ENCODE measurements around the gene KCNH3.

Gene KCNH3

GRCh38 chr12:49567611-49568441 lies 29.0 kb downstream of the KCNH3 start, which contains the start of gene MCRS1 (continued):
- TF ChIP-seq ZNF2 (tag by site-specific recombination; IDR thresholded peaks at IDR 0.05): peak; percentile 72

DNA sequence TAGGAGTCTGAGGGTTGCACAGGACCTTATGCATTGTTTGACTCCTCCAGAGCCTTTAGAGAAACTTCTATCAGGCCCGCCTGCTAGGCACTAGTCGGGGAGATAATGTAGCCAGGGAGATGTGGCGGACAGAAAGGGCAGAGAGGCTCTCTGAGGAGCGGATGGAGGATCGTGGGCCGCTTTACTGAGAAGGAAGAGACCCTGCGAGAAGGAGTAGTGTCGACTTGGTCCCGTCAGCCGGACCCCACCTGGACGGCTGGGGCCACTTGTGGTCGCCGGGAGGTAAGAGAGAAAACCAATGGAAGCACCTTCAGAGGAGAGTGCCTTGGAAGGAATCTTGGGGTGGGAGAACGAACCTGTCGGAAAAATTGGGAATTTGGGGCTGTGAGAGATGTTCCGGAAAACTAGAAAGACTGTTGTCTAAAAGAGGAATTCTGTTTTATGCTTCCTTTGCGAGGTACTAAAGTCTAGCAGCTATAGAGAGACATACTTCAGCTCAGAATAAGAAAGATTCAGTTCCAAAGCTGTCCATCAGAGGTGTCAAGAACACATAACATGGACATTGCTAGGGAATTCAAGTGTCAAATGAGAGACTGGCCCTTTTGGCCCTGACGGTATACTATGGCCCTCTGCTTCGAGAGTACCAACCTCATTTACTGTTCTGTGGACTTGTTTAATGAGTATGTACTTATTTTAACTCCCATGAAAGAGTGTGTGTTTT lies 29.8 kb downstream of the KCNH3 start:
- ChIA-PET POLR2A (interaction anchor here (1.4 kb wide), 1 partner anchor 11 kb away, joined by 3 read pairs; no protein-coding TSS in a partner anchor), CTCF (interaction anchor here (1.0 to 4.9 kb wide), 3 partner anchors 12 to 210 kb away, joined by 4 to 50 read pairs (median 21); no protein-coding TSS in a partner anchor)
- Histone ChIP-seq H3K36me3 (ENCODE audit: control insufficient read depth in 2 of 2, insufficient read depth in 1 of 2, low read length in 2 of 2) (peaks cover 0 to 46% of the 10 kb centered on the region in 2 experiments; a peak in 2 of 3 replicates), H3K9me3 (ENCODE audit: control insufficient read depth, insufficient read depth, low read depth, low read length) (no peaks in the 10 kb centered on the region), H3K4me3 (ENCODE audit: low read depth, low read length) (peak overlapping the region; percentile 88), H3K4me1 (ENCODE audit: control insufficient read depth, insufficient read depth, low read length) (no peaks in the 10 kb centered on the region), H3K27ac (ENCODE audit: extremely low read depth, low read depth, low read length) (peak overlapping the region; percentile 69)
- no peak for TF ChIP-seq ZNF660 (tag by site-specific recombination; IDR thresholded peaks at IDR 0.05)
- no peak for TF ChIP-seq ATF2 (tag by site-specific recombination; IDR thresholded peaks at IDR 0.05; ENCODE audit: low read depth)
- TF ChIP-seq ZNF391 (tag by site-specific recombination; IDR thresholded peaks at IDR 0.05; ENCODE audit: borderline replicate concordance, low read depth): 0 out of 2 replicates have a peak, but pooled peaks have one; percentile 10
- TF ChIP-seq ZNF623 (tag by site-specific recombination; IDR thresholded peaks at IDR 0.05): no peak
- no peak for TF ChIP-seq GFI1B (tag by site-specific recombination; IDR thresholded peaks at IDR 0.05)
- TF ChIP-seq TRIM28 (IDR thresholded peaks at IDR 0.05; ENCODE audit: borderline replicate concordance, low read length): no peak
- TF ChIP-seq ZNF292 (tag by site-specific recombination; IDR thresholded peaks at IDR 0.05; ENCODE audit: borderline replicate concordance, low read depth): no peak
- TF ChIP-seq GLIS2 (tag by site-specific recombination; IDR thresholded peaks at IDR 0.05): peak; percentile 6; the same call in 1 of the 2 replicates
- TF ChIP-seq ZFP37 (tag by site-specific recombination; IDR thresholded peaks at IDR 0.05): no peak
- peak; percentile 38 for TF ChIP-seq ZBTB20 (tag by site-specific recombination; IDR thresholded peaks at IDR 0.05)
- TF ChIP-seq GLIS1 (tag by site-specific recombination; IDR thresholded peaks at IDR 0.05): peak; percentile 67
- peak; percentile 19; the same call in 1 of the 2 replicates for TF ChIP-seq ZNF335 (tag by site-specific recombination; conservative IDR thresholded peaks at IDR 0.05)
- peak; percentile 69 for TF ChIP-seq PRDM10 (tag by site-specific recombination; IDR thresholded peaks at IDR 0.05)
- no peak for TF ChIP-seq PRDM1 (tag by site-specific recombination; IDR thresholded peaks at IDR 0.05)
- TF ChIP-seq CTCF (tag by site-specific recombination; IDR thresholded peaks at IDR 0.05): no peak
- TF ChIP-seq ZNF366 (tag by site-specific recombination; conservative IDR thresholded peaks at IDR 0.05): no peak
- TF ChIP-seq SP3 (tag by site-specific recombination; IDR thresholded peaks at IDR 0.05): no peak
- TF ChIP-seq ZBTB17 (tag by site-specific recombination; IDR thresholded peaks at IDR 0.05): 0 out of 2 replicates have a peak, but pooled peaks have one; percentile 3
- no peak for TF ChIP-seq GLI2 (tag by site-specific recombination; IDR thresholded peaks at IDR 0.05; ENCODE audit: borderline replicate concordance, low read depth)
- 0 out of 2 replicates have a peak, but pooled peaks have one; percentile 47 for TF ChIP-seq ZNF121 (tag by site-specific recombination; IDR thresholded peaks at IDR 0.05)
- no peak for TF ChIP-seq SCRT1 (tag by site-specific recombination; IDR thresholded peaks at IDR 0.05; ENCODE audit: borderline replicate concordance)
- TF ChIP-seq, protein P1, sequence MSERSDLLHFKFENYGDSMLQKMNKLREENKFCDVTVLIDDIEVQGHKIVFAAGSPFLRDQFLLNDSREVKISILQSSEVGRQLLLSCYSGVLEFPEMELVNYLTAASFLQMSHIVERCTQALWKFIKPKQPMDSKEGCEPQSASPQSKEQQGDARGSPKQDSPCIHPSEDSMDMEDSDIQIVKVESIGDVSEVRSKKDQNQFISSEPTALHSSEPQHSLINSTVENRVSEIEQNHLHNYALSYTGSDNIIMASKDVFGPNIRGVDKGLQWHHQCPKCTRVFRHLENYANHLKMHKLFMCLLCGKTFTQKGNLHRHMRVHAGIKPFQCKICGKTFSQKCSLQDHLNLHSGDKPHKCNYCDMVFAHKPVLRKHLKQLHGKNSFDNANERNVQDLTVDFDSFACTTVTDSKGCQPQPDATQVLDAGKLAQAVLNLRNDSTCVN (tag by site-specific recombination; optimal IDR thresholded peaks at IDR 0.05): peak; percentile 4
- TF ChIP-seq ZNF670 (tag by site-specific recombination; IDR thresholded peaks at IDR 0.05; ENCODE audit: low read depth): no peak
- TF ChIP-seq, protein P2, sequence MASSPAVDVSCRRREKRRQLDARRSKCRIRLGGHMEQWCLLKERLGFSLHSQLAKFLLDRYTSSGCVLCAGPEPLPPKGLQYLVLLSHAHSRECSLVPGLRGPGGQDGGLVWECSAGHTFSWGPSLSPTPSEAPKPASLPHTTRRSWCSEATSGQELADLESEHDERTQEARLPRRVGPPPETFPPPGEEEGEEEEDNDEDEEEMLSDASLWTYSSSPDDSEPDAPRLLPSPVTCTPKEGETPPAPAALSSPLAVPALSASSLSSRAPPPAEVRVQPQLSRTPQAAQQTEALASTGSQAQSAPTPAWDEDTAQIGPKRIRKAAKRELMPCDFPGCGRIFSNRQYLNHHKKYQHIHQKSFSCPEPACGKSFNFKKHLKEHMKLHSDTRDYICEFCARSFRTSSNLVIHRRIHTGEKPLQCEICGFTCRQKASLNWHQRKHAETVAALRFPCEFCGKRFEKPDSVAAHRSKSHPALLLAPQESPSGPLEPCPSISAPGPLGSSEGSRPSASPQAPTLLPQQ (tag by site-specific recombination; IDR thresholded peaks at IDR 0.05): no peak

All from HEK293 (cell line).